ENCODE results near the gene COPA. TPM values are rescaled to one million over a fixed set of nuclear protein-coding genes. Genes with fewer than 3 reads are reported as not detected.
"Not testable (repeated sequence)": the region's sequence is repeated elsewhere in the genome, so short reads cannot be mapped to it uniquely, and the experiment has no call there.

The COPA gene
- total RNA-seq = 100 to 1,000 TPM in 5 of 6 donors, 10 to 100 TPM in 1; 99.4 to 165 (median 141) TPM

DNA sequence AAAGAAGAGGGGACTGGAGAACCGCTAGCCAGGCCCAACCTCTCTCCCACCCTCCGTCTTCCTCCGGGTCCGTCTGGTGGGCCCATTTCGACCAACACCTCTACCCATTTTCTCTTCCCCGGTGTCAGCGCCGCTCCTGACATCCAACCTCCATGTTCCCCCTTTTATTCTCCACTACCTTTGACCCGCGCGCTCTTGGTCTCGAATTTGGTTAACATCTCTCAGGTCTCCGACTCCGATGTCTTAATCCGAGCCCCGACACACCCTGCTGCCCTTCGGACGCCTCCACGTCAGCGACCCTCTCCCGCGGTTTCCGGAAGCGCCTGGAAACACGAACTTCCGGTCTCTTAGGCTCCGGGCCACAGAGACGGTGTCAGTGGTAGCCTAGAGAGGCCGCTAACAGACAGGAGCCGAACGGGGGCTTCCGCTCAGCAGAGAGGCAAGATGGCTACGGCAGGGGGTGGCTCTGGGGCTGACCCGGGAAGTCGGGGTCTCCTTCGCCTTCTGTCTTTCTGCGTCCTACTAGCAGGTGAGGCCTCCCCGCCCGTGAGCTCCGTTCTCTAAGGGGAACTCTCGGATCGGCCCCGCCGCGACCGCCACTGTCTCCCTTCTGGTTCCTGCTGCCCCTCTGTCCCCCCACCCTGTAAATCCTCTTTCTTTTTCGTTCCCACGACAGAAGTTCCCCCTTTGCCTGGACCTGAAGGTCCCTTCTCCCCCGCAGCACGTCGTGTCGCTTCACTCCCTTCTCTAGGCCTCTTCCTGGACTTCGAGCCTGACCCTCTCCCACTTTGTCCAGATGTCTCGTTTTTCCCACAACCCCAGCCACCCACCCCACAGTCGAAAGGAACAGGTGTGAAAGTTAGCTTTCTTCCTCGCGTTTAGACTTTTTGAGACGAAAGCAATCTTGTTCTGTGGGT is at the start of gene COPA, which contains the start of gene NCSTN:
COPA (minus strand) TSS at position 298 of the 917 bp plus-strand sequence; CDS start at position 218, 80 bp downstream.
NCSTN (plus strand) TSS at position 431 of the 917 bp plus-strand sequence; CDS start at position 445, 14 bp downstream.
- peak within 1 kb of the TSS; percentile 71 to 93 (median 77) for H3K4me3 ChIP-seq
- TF ChIP-seq POLR2A (IDR thresholded peaks at IDR 0.05) = peak; percentile 41 to 95 (median 90)
- TF ChIP-seq POLR2AphosphoS5 (IDR thresholded peaks at IDR 0.05) = peak; percentile 96 to 98
- TF ChIP-seq, protein P1, sequence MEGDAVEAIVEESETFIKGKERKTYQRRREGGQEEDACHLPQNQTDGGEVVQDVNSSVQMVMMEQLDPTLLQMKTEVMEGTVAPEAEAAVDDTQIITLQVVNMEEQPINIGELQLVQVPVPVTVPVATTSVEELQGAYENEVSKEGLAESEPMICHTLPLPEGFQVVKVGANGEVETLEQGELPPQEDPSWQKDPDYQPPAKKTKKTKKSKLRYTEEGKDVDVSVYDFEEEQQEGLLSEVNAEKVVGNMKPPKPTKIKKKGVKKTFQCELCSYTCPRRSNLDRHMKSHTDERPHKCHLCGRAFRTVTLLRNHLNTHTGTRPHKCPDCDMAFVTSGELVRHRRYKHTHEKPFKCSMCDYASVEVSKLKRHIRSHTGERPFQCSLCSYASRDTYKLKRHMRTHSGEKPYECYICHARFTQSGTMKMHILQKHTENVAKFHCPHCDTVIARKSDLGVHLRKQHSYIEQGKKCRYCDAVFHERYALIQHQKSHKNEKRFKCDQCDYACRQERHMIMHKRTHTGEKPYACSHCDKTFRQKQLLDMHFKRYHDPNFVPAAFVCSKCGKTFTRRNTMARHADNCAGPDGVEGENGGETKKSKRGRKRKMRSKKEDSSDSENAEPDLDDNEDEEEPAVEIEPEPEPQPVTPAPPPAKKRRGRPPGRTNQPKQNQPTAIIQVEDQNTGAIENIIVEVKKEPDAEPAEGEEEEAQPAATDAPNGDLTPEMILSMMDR (IDR thresholded peaks at IDR 0.05) = peak in 2 of 6 experiments; percentile 3 to 9
- peak in 1 of 4 donors; percentile 72 for TF ChIP-seq EP300 (IDR thresholded peaks at IDR 0.05)
- H3K27ac ChIP-seq = peak within 1 kb of the TSS; percentile 93 to 95 (median 93)
- 1% methylated on average over 55 to 57 of the region's 58 CpGs for WGBS, 2 donors
- ATAC-seq (ENCODE audit: low FRiP score in 2 of 2) (peak; percentile 98), DNase-seq (peak; percentile 88 to 96)
- peaks cover 27 to 50% (median 33%) of the 10 kb centered on the region in 4 donors for H3K4me1 ChIP-seq
- no peaks in the 10 kb centered on the region for H3K9me3 ChIP-seq
- no peaks in the 10 kb centered on the region for H3K27me3 ChIP-seq
- peaks cover 10 to 43% (median 17%) of the 10 kb centered on the region in 4 donors for H3K36me3 ChIP-seq

DNA sequence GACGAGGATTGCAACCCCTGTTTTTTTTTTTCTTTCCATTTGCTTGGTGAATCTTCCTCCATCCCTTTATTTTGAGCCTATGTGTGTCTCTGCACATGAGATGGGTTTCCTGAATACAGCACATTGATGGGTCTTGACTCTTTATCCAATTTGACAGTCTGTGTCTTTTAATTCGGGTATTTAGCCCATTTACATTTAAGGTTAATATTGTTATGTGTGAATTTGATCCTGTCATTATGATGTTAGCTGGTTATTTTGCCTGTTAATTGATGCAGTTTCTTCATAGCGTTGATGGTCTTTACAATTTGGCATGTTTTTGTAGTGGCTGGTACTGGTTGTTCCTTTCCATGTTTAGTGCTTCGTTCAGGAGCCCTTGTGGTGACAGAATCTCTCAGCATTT is 45.4 kb upstream of the COPA start:
- not testable (repeated sequence) for H3K9me3 ChIP-seq; H3K4me1 ChIP-seq; H3K36me3 ChIP-seq; H3K4me3 ChIP-seq; ATAC-seq (ENCODE audit: low FRiP score in 2 of 2); DNase-seq; H3K27ac ChIP-seq; H3K27me3 ChIP-seq
- 84 to 85% methylated on average over 4 of the region's 4 CpGs for WGBS, 2 donors

DNA sequence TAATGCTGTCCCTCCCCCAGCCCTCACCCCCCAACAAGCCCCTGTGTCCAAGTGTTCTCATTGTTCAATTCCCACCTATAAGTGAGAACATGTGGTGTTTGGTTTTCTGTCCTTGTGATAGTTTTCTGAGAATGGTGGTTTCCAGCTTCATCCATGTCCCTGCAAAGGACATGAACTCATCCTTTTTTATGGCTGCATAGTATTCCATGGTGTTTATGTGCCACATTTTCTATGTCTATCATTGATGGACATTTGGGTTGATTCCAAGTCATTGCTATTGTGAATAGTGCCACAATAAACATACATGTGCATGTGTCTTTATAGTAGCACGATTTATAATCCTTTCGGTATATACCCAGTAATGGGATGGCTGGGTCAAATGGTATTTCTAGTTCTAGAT is 41.8 kb upstream of the COPA start:
- not testable (repeated sequence) for H3K27ac ChIP-seq; DNase-seq; H3K36me3 ChIP-seq; ATAC-seq (ENCODE audit: low FRiP score in 2 of 2); H3K4me1 ChIP-seq; H3K9me3 ChIP-seq; H3K27me3 ChIP-seq; H3K4me3 ChIP-seq
- WGBS, 2 donors = 96 to 100% methylated on average over 2 of the region's 2 CpGs

DNA sequence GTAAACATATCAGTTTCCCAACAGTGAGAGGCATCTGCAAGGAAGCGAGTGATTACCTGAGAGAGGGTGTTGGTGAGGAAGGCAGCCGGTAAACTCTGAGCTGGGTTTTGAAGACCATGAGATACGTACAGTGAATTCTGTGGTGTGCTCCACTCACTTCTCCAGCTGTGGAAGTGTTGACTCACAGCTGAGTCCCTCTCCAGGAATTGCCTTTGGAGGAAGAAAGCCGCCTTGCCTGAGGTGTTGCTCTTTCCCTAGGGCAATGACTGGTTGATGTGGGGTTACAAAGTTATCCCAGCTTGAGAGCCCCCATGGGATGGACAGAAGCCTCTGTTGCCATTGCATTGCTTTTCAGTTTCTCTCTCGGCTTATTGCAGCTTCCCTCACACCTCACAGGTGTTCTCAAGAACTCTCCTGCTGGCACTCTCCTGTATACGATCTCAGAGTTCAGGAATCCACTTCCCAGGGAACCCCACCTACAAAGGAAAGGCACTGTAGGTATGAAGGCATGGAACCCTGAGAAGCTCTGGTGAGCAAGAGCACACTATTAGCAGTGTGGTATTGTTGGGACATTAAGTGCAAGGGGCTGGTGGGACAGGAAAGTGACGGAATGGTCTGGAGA is 34.6 kb upstream of the COPA start:
- WGBS, 2 donors = 69 to 71% methylated on average over 7 of the region's 7 CpGs

DNA sequence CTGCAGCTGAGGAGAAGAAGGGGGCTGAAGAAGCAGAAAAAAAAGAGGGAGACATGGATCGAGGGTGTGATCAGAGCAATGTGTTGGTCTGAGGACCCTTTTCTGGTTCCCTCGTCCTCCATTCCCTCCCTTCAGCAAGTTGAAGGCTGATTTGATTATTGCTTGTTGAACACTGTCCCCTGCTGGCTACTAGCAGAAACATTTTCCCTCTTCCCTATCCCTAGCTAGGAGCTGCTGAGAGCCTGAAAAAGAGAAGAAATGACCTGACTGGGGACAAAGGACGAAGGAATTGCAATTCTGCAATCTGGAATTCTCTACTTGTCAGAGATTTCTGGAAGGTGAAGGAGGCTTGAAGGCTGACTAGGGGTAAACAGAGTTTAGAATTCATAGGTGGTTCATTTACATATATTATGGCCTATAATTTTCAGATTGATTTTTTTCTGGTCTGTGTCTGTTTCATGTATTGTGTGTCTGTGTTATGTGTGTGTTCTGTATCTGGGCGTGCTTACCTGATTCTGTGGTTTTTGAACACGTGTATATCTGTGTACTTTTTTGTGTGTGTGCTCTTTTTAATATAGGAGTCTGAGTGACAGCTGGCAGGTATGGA is 33.6 kb upstream of the COPA start:
- H3K9me3 ChIP-seq = no peaks in the 10 kb centered on the region
- H3K36me3 ChIP-seq = no peaks in the 10 kb centered on the region
- DNase-seq (no peak), ATAC-seq (ENCODE audit: low FRiP score in 2 of 2) (peak in 1 of 2 donors; percentile 88)
- TF ChIP-seq, protein P1 (IDR thresholded peaks at IDR 0.05) = peak; percentile 72 to 87 (median 83)
- TF ChIP-seq EP300 (IDR thresholded peaks at IDR 0.05) = no peak
- TF ChIP-seq POLR2AphosphoS5 (IDR thresholded peaks at IDR 0.05) = no peak
- no peak for TF ChIP-seq POLR2A (IDR thresholded peaks at IDR 0.05)
- H3K4me3 ChIP-seq = no peak overlapping the region
- no peaks in the 10 kb centered on the region for H3K27me3 ChIP-seq
- WGBS, 2 donors = 14 to 17% methylated on average over 5 of the region's 5 CpGs
- peaks cover 9 to 15% (median 10%) of the 10 kb centered on the region in 4 donors for H3K4me1 ChIP-seq
- no peak overlapping the region for H3K27ac ChIP-seq

More for the DNA sequence above, 34.6 kb upstream of the COPA start:
- peaks cover 9 to 15% (median 10%) of the 10 kb centered on the region in 4 donors for H3K4me1 ChIP-seq
- no peaks in the 10 kb centered on the region for H3K36me3 ChIP-seq
- H3K27me3 ChIP-seq = no peaks in the 10 kb centered on the region
- H3K9me3 ChIP-seq = no peaks in the 10 kb centered on the region
- H3K27ac ChIP-seq = no peak overlapping the region
- TF ChIP-seq POLR2A (IDR thresholded peaks at IDR 0.05) (no peak), EP300 (IDR thresholded peaks at IDR 0.05) (no peak), POLR2AphosphoS5 (IDR thresholded peaks at IDR 0.05) (no peak)
- TF ChIP-seq, protein P1 (IDR thresholded peaks at IDR 0.05) = no peak
- ATAC-seq (ENCODE audit: low FRiP score in 2 of 2) = no peak
- no peak for DNase-seq
- H3K4me3 ChIP-seq = no peak overlapping the region

All from upper lobe of left lung (tissue), 6 donors.